Suprapubic skin (tissue), 4 donors: ENCODE data around the gene PPEF2. TPM values are rescaled to one million over a fixed set of nuclear protein-coding genes. Genes with fewer than 3 reads are reported as not detected.

ENCODE experiments used
- DNase-seq, 2 donors: peaks; one replicate each; pipeline ENCODE4 v3.0.0-alpha.2; 2019; ENCODE audit warnings: low spot score in 2 of 2
- H3K27ac ChIP-seq: fragments of 200-600 bp; sonication (generic); one replicate; pipeline ENCODE4 v1.5.1; 2019
- H3K27me3 ChIP-seq: fragments of 200-600 bp; sonication (generic); one replicate; pipeline ENCODE4 v1.5.1; 2019
- H3K36me3 ChIP-seq: fragments of 200-600 bp; sonication (generic); one replicate; pipeline ENCODE4 v1.5.1; 2019
- H3K4me1 ChIP-seq: fragments of 200-600 bp; sonication (generic); one replicate; pipeline ENCODE4 v1.5.1; 2019
- H3K4me3 ChIP-seq: fragments of 200-600 bp; sonication (generic); one replicate; pipeline ENCODE4 v1.5.1; 2019; ENCODE audit warnings: mild to moderate bottlenecking
- H3K9me3 ChIP-seq: fragments of 200-600 bp; sonication (generic); one replicate; pipeline ENCODE4 v1.5.1; 2019
- EP300 ChIP-seq: sonication (generic); formaldehyde crosslinking; IDR thresholded peaks from one replicate; pipeline ENCODE4 v1.6.1; 2017; ENCODE audit warnings: antibody characterized with exemption
- POLR2A ChIP-seq, 2 donors: fragments of 450-650 bp; IDR thresholded peaks; one replicate each; pipeline ENCODE4 v1.6.1; 2017; ENCODE audit warnings: antibody characterized with exemption in 2 of 2, mild to moderate bottlenecking in 2 of 2, moderate library complexity in 2 of 2
- POLR2AphosphoS5 ChIP-seq, 3 donors: sonication (generic); formaldehyde crosslinking; IDR thresholded peaks; one replicate each; pipeline ENCODE4 v1.6.1; 2017; ENCODE audit warnings: antibody characterized with exemption in 3 of 3
- WGBS: methylation state at CpG from one replicate; pipeline ENCODE4 v1.1.5; 2018; 5-methylcytosine and 5-hydroxymethylcytosine counted together
- total RNA-seq, 4 donors: library from RNA; depleted of rRNA; stranded (reverse); fragments of >200 nt; gene quantifications; one replicate each; pipeline ENCODE4 v1.1.0, GENCODE V29; 2016
- TF ChIP-seq, protein P1 (sequence below), 2 donors: fragments of 200-600 bp in 1 of 2; fragments of 450-650 bp in 1 of 2; sonication (generic) in 1 of 2; IDR thresholded peaks; one replicate each; pipeline ENCODE4 v1.5.1; 2016 to 2019; ENCODE audit warnings: antibody characterized with exemption in 2 of 2, mild to moderate bottlenecking in 1 of 2, moderate library complexity in 1 of 2

PPEF2 gene
- total RNA-seq, 4 donors from 2014 or later, result not detected

DNA sequence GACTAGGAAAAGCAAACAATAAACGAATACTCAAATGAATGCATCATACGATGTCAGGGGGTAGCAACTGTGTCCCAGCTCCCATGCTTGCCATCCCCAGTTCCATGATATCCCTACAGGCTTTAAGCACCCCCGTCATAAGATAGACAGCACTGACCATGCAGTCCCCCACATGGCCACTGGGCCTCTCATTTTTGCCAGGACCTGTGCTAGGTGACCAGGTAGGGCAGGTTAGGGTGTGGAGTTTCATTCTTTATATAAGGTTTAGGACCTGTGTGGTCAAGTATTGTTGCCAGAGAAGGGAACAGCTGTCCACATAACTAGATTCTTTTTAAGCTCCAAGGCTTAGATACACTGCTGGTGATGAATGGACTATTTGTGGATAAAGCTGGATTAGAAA, 9.7 kb downstream of the PPEF2 start:
- no peaks in the 10 kb centered on the region for H3K36me3 ChIP-seq
- no peaks in the 10 kb centered on the region for H3K4me1 ChIP-seq
- TF ChIP-seq POLR2AphosphoS5 (IDR thresholded peaks at IDR 0.05) (no peak), POLR2A (IDR thresholded peaks at IDR 0.05) (no peak), EP300 (no peak)
- TF ChIP-seq, protein P1, sequence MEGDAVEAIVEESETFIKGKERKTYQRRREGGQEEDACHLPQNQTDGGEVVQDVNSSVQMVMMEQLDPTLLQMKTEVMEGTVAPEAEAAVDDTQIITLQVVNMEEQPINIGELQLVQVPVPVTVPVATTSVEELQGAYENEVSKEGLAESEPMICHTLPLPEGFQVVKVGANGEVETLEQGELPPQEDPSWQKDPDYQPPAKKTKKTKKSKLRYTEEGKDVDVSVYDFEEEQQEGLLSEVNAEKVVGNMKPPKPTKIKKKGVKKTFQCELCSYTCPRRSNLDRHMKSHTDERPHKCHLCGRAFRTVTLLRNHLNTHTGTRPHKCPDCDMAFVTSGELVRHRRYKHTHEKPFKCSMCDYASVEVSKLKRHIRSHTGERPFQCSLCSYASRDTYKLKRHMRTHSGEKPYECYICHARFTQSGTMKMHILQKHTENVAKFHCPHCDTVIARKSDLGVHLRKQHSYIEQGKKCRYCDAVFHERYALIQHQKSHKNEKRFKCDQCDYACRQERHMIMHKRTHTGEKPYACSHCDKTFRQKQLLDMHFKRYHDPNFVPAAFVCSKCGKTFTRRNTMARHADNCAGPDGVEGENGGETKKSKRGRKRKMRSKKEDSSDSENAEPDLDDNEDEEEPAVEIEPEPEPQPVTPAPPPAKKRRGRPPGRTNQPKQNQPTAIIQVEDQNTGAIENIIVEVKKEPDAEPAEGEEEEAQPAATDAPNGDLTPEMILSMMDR (IDR thresholded peaks at IDR 0.05), result no peak
- peaks cover 6% of the 10 kb centered on the region for H3K27me3 ChIP-seq
- H3K9me3 ChIP-seq, result no peaks in the 10 kb centered on the region
- no peak overlapping the region for H3K4me3 ChIP-seq
- WGBS, result 77% methylated on average over 3 of the region's 3 CpGs
- no peak for DNase-seq
- H3K27ac ChIP-seq, result no peak overlapping the region

DNA sequence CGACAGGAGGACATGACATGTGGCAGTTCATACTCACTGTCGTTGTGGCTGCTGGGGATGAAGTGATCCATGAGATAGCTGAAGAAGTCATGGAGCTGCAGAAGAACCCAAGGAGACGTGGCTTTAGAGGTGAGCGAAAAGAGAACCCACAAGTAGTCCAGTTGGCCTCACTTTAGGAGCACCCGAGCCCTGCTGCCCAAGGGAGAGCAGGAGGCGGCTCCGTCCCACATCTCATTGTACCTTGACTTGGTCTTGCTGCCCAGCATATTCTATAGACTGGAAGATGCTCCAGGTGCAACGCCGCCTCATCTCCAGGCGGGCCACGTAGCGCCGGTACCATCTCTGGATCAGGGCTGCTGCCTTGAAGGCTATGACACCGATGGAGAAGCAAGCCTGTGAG, 10.6 kb downstream of the PPEF2 start:
- no peak for TF ChIP-seq POLR2AphosphoS5 (IDR thresholded peaks at IDR 0.05)
- TF ChIP-seq EP300, result no peak
- TF ChIP-seq, protein P1 (IDR thresholded peaks at IDR 0.05), result no peak
- no peak for TF ChIP-seq POLR2A (IDR thresholded peaks at IDR 0.05)
- Histone ChIP-seq H3K4me1 (no peaks in the 10 kb centered on the region), H3K36me3 (no peaks in the 10 kb centered on the region), H3K27me3 (peaks cover 6% of the 10 kb centered on the region), H3K9me3 (no peaks in the 10 kb centered on the region), H3K27ac (no peak overlapping the region), H3K4me3 (no peak overlapping the region)
- 93% methylated on average over 12 of the region's 14 CpGs for WGBS
- DNase-seq, result no peak

DNA sequence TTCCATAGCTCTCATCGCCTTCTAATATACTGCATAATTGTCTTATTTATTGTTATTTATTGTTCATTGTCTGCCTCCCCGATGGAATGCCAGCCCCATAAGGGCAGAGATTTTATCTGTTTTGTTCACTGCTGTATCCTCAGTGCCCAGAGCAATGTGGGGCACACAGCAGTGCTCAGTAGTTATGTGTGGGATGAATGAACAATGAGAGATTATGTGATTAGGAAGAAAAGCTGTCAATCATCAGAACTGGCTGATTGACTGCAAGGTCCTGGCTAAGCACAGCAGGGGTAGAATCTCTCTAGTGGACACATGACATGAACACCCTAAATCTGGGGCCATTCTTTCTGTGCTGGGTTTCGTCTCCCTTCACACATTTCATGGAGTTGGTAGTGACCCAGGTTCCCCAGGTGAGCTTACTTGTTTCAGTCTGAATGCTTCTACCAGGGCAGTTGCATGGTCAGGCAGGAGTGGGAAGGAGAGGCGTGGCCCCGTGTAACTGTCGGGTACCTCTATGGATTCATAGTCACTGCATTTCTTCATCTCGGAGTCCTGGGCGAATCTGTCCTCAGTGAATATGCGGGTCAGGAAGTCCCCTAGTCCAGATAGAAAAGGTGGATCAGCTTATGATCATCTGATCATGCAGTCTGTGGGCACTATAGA, 12.6 kb downstream of the PPEF2 start:
- DNase-seq, result no peak
- TF ChIP-seq POLR2A (IDR thresholded peaks at IDR 0.05) (no peak), EP300 (no peak), POLR2AphosphoS5 (IDR thresholded peaks at IDR 0.05) (no peak)
- TF ChIP-seq, protein P1 (IDR thresholded peaks at IDR 0.05), result no peak
- Histone ChIP-seq H3K9me3 (no peaks in the 10 kb centered on the region), H3K27me3 (peaks cover 11% of the 10 kb centered on the region), H3K36me3 (no peaks in the 10 kb centered on the region), H3K4me1 (no peaks in the 10 kb centered on the region), H3K4me3 (no peak overlapping the region), H3K27ac (no peak overlapping the region)
- 80% methylated on average over 9 of the region's 9 CpGs for WGBS

DNA sequence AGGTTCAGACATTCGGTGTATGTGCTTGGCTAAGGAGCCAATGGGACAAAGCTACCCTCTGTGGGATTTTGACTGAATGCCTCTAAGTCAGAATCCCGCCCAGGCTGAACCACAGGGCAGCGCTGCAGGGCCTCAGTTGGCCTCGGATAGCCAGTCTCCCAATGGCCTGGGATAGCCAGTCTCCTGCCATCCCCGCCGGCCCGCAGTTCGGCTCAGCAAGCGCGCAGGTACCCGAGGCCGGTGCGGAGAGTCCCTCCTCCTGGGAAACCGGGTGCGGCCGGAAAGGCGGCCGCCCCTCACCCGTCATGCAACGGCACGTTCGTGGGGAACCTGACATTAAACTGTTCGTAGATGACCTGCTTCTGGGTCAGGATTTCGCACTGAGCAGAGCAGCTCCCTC, 16.1 kb downstream of the PPEF2 start:
- TF ChIP-seq EP300, result no peak
- TF ChIP-seq, protein P1 (IDR thresholded peaks at IDR 0.05), result no peak
- TF ChIP-seq POLR2AphosphoS5 (IDR thresholded peaks at IDR 0.05), result no peak
- no peak for TF ChIP-seq POLR2A (IDR thresholded peaks at IDR 0.05)
- DNase-seq, result no peak
- Histone ChIP-seq H3K36me3 (no peaks in the 10 kb centered on the region), H3K4me1 (no peaks in the 10 kb centered on the region), H3K27me3 (peaks cover 7% of the 10 kb centered on the region), H3K9me3 (no peaks in the 10 kb centered on the region), H3K4me3 (no peak overlapping the region), H3K27ac (no peak overlapping the region)
- WGBS, result 80% methylated on average over 15 of the region's 24 CpGs

DNA sequence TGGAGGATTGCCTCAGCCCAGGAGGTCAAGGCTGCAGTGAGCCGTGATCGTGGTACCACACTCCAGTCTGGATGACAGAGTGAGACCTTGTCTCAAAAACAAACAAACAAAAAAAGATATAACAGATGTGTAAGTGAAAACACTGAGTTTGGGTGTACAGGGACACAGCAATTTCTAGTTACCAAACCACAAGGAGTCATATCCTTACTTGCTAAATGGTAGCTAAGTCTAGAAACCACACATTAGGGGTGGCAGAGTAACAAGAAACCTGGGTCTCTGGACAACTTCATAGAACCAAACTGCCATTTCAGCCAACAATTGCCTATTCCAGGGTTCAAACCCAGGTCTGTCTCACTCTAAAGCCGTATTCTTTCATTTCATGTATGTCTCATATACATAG, 20.8 kb downstream of the PPEF2 start:
- H3K27me3 ChIP-seq, result peaks cover 5% of the 10 kb centered on the region
- DNase-seq, result no peak
- 97% methylated on average over 3 of the region's 3 CpGs for WGBS
- H3K4me3 ChIP-seq, result no peak overlapping the region
- H3K4me1 ChIP-seq, result no peaks in the 10 kb centered on the region
- TF ChIP-seq, protein P1 (IDR thresholded peaks at IDR 0.05), result no peak
- TF ChIP-seq POLR2A (IDR thresholded peaks at IDR 0.05), result no peak
- no peak for TF ChIP-seq EP300
- no peak for TF ChIP-seq POLR2AphosphoS5 (IDR thresholded peaks at IDR 0.05)
- no peak overlapping the region for H3K27ac ChIP-seq
- H3K9me3 ChIP-seq, result no peaks in the 10 kb centered on the region
- no peaks in the 10 kb centered on the region for H3K36me3 ChIP-seq
